Measurements from ENCODE around the gene DLX3. TPM values are rescaled to one million over a fixed set of nuclear protein-coding genes. Genes with fewer than 3 reads are reported as not detected.

DLX3 gene
- total RNA-seq, 1 experiment from 2014 or later = 1.2 TPM

- peak; percentile 25 for DNase-seq
- Histone ChIP-seq H3K79me1 (ENCODE audit: insufficient read depth, low read depth, low read length, poor library complexity, severe bottlenecking) (no peaks in the 10 kb centered on the region), H3K4me1 (ENCODE audit: insufficient read depth, low read length) (no peaks in the 10 kb centered on the region; the same call in 1 of the 2 replicates), H2BK5ac (ENCODE audit: insufficient read length, low read length) (no peak overlapping the region), H2BK120ac (ENCODE audit: low read depth, low read length, poor library complexity, severe bottlenecking) (no peak overlapping the region), H2BK15ac (ENCODE audit: low read depth, low read length) (no peak overlapping the region), H2BK20ac (ENCODE audit: low read depth, low read length, poor library complexity, severe bottlenecking) (no peak overlapping the region), H3K14ac (ENCODE audit: insufficient read depth, low read length) (no peak overlapping the region), H4K5ac (ENCODE audit: insufficient read length, low read depth, low read length) (no peak overlapping the region), H2AFZ (ENCODE audit: low read length) (no peak overlapping the region), H4K20me1 (ENCODE audit: control insufficient read depth, insufficient read depth, insufficient read length) (peaks cover 5% of the 10 kb centered on the region), H3K23me2 (ENCODE audit: insufficient read length, low read depth, low read length, poor library complexity, severe bottlenecking) (peaks cover 7% of the 10 kb centered on the region), H3K23ac (ENCODE audit: insufficient read length, low read depth, low read length) (no peak overlapping the region), H2AK5ac (ENCODE audit: insufficient read length, low read length) (no peak overlapping the region), H3K27ac (ENCODE audit: insufficient read length, low read depth, low read length) (no peak overlapping the region), H4K91ac (ENCODE audit: insufficient read length, low read depth, low read length) (no peak overlapping the region), H3K79me2 (ENCODE audit: insufficient read depth, low read length) (no peaks in the 10 kb centered on the region), H3K18ac (ENCODE audit: insufficient read length, low read depth, low read length) (no peak overlapping the region), H4K8ac (replicated peaks; ENCODE audit: insufficient read length, low read depth, low read length) (no peak overlapping the region), H3K4ac (ENCODE audit: low read depth, low read length) (no peak overlapping the region), H3K27me3 (ENCODE audit: insufficient read depth, low read length) (peaks cover 58% of the 10 kb centered on the region), H3K56ac (ENCODE audit: insufficient read length, low read depth, low read length) (no peak overlapping the region), H3K4me2 (ENCODE audit: insufficient read depth, insufficient read length, low read length) (no peak overlapping the region), H3T11ph (ENCODE audit: low read length) (no peak overlapping the region), H3K9ac (ENCODE audit: extremely low read depth, insufficient read length, low read length) (no peak overlapping the region), H2BK12ac (ENCODE audit: insufficient read length, low read depth, low read length) (no peak overlapping the region), H3K9me3 (ENCODE audit: control insufficient read depth, low read depth, low read length) (no peaks in the 10 kb centered on the region)
- no peak for TF ChIP-seq CTCF (conservative IDR thresholded peaks at IDR 0.05)
- peaks cover 6 to 10% of the 10 kb centered on the region in 2 experiments; a peak in 4 of 5 replicates for H3K9me3 Mint-ChIP-seq
- peaks cover 23 to 51% of the 10 kb centered on the region in 2 experiments for H3K4me1 Mint-ChIP-seq
- H3K27ac Mint-ChIP-seq = no peak overlapping the region
- peaks cover 98% of the 10 kb centered on the region for H3K27me3 Mint-ChIP-seq (ENCODE audit: low read depth)
- H3K4me3 Mint-ChIP-seq = no peak overlapping the region
- no CpG with 5 or more reads among the region's 14 CpGs for WGBS (ENCODE audit: extremely low coverage, insufficient read length, low lambda C conversion rate)
- peaks cover 0 to 3% (median 2%) of the 10 kb centered on the region in 3 experiments; a peak in 3 of 7 replicates for H3K36me3 Mint-ChIP-seq (ENCODE audit: insufficient read depth in 1 of 3, low read depth in 3 of 3)
These were observed 3.6 kb downstream of the DLX3 start for GRCh38 chr17:49991409-49991808.
